Natural killer cell (primary cell): ENCODE measurements around the gene BCL2L2. TPM values are rescaled to one million over a fixed set of nuclear protein-coding genes. Genes with fewer than 3 reads are reported as not detected.

Experiments used
- ATAC-seq, 3 donors: fragments of 150-1000 bp in 2 of 3; fragments of 200-7000 bp in 1 of 3; cut with Tn5 transposase; 1 replicate in 1 of 3; 2 replicates in 2 of 3; pipeline ENCODE4 v1.10.0; 2021; ENCODE audit warnings: mild to moderate bottlenecking in 2 of 3, moderate library complexity in 2 of 3
- DNase-seq, 2 donors: peaks; one replicate each; pipeline versions ENCODE4 v3.0.0 to v3.0.0-alpha.2; 2013 to 2021; ENCODE audit warnings: mixed read lengths in 1 of 2
- H3K27ac ChIP-seq: one replicate; pipeline ENCODE4 v1.5.1; 2013; ENCODE audit warnings: mild to moderate bottlenecking, low read length
- H3K27me3 ChIP-seq: one replicate; pipeline ENCODE4 v1.6.1; 2013; ENCODE audit warnings: low read length; ENCODE audit not compliant: control insufficient read depth, insufficient read depth
- H3K36me3 ChIP-seq: one replicate; pipeline ENCODE4 v1.6.1; 2013; ENCODE audit warnings: low read length; ENCODE audit not compliant: control insufficient read depth, insufficient read depth
- H3K4me1 ChIP-seq: one replicate; pipeline ENCODE4 v1.6.1; 2013; ENCODE audit warnings: low read length; ENCODE audit not compliant: control insufficient read depth, insufficient read depth
- H3K4me3 ChIP-seq: one replicate; pipeline ENCODE4 v1.5.1; 2013; ENCODE audit warnings: low read length
- H3K9me3 ChIP-seq: one replicate; pipeline ENCODE4 v1.6.1; 2013; ENCODE audit warnings: low read length; ENCODE audit not compliant: control insufficient read depth, insufficient read depth
- H3K27ac Mint-ChIP-seq, 2 donors: one replicate each; pipeline ENCODE4 v1.8.0; 2022; ENCODE audit warnings: mild to moderate bottlenecking in 2 of 2, mixed read lengths in 2 of 2, moderate library complexity in 1 of 2
- H3K27me3 Mint-ChIP-seq, 2 donors: one replicate each; pipeline ENCODE4 v1.8.0; 2022; ENCODE audit warnings: low read depth in 2 of 2, mixed read lengths in 2 of 2
- H3K36me3 Mint-ChIP-seq: one replicate; pipeline ENCODE4 v1.8.0; 2022; ENCODE audit warnings: mixed read lengths
- H3K4me1 Mint-ChIP-seq, 2 donors: one replicate each; pipeline ENCODE4 v1.8.0; 2022; ENCODE audit warnings: mixed read lengths in 2 of 2
- H3K4me3 Mint-ChIP-seq: one replicate; pipeline ENCODE4 v1.8.0; 2022; ENCODE audit warnings: mild to moderate bottlenecking, moderate library complexity, mixed read lengths
- H3K9me3 Mint-ChIP-seq, 2 donors: one replicate each; pipeline ENCODE4 v1.8.0; 2022; ENCODE audit warnings: mixed read lengths in 2 of 2
- WGBS: methylation state at CpG from one replicate; pipeline ENCODE4 v1.1.7; 2013; ENCODE audit warnings: missing lambda C conversion rate; ENCODE audit not compliant: insufficient coverage; 5-methylcytosine and 5-hydroxymethylcytosine counted together
- intact Hi-C: fragments of 100-400 bp; cut with micrococcal nuclease; formaldehyde crosslinking; loops from one replicate; pipeline ENCODE4 v1.14.2; 2022
- total RNA-seq, 4 donors: library from RNA; stranded (reverse); fragments of 120-200 nt in 1 of 4; gene quantifications; one replicate each; pipeline versions ENCODE4 v1.2.3 to v1.2.4, GENCODE V29; 2013 to 2022
- TF ChIP-seq, protein P1 (sequence below): fragments of 200-600 bp; IDR thresholded peaks from one replicate; pipeline ENCODE4 v1.8.0; 2022; ENCODE audit warnings: antibody characterized with exemption

BCL2L2 gene
- total RNA-seq, 3 donors from 2014 or later (not counting 1 experiment from before 2014, with no cell fraction given) = 13.8 to 25.3 (median 14.4) TPM

DNA sequence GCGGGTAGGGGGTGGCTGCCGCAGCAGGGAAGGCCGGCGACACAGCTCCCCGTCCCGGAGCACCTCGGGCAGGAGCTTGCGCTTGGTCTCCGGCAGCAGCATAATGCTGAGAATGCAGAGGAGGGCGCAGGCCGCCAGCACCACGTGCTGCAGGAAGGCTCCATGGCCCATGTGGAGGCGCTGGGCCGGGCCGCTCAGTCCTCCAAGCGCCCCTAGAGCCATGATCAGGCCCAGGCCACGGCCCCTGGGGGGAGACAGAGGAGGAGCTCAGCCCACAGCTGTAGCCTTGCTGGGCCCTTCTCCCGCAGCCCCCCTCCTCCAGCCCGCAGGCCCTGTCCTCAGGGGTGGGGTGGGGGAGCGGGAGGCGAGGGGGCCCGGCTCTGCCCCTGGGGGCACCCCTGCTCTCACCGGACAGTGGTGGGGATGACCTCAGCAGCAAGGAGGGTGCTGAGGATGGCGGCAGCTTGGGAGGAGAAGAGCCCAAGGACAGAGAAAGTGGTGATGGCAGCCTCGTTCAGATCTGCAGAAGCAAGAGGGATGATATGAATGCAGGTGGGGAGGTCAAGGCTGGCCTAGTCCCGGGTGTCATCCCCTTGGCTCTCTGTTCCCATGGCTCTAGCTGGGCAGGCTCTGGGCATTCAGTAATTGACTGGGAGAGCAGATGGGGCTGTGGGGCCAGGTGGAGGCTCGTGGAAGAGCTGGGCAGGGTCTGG lies 40.2 kb downstream of the BCL2L2 start:
- TF ChIP-seq, protein P1, sequence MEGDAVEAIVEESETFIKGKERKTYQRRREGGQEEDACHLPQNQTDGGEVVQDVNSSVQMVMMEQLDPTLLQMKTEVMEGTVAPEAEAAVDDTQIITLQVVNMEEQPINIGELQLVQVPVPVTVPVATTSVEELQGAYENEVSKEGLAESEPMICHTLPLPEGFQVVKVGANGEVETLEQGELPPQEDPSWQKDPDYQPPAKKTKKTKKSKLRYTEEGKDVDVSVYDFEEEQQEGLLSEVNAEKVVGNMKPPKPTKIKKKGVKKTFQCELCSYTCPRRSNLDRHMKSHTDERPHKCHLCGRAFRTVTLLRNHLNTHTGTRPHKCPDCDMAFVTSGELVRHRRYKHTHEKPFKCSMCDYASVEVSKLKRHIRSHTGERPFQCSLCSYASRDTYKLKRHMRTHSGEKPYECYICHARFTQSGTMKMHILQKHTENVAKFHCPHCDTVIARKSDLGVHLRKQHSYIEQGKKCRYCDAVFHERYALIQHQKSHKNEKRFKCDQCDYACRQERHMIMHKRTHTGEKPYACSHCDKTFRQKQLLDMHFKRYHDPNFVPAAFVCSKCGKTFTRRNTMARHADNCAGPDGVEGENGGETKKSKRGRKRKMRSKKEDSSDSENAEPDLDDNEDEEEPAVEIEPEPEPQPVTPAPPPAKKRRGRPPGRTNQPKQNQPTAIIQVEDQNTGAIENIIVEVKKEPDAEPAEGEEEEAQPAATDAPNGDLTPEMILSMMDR = no peak
- no peaks in the 10 kb centered on the region for H3K9me3 ChIP-seq
- no peak overlapping the region for H3K4me3 ChIP-seq
- peaks cover 32 to 36% of the 10 kb centered on the region in 2 donors for H3K27me3 Mint-ChIP-seq
- H3K27ac ChIP-seq = no peak overlapping the region
- H3K4me1 ChIP-seq = peaks cover 1% of the 10 kb centered on the region
- H3K27ac Mint-ChIP-seq = no peak overlapping the region
- H3K4me3 Mint-ChIP-seq = no peak overlapping the region
- WGBS = 92% methylated on average over 27 of the region's 27 CpGs
- no peaks in the 10 kb centered on the region for H3K36me3 ChIP-seq
- no peaks in the 10 kb centered on the region for H3K36me3 Mint-ChIP-seq
- H3K4me1 Mint-ChIP-seq = peaks cover 0 to 7% of the 10 kb centered on the region in 2 donors
- peaks cover 11% of the 10 kb centered on the region for H3K27me3 ChIP-seq
- ATAC-seq = no peak
- intact Hi-C loops = no loop called here
- DNase-seq = no peak
- H3K9me3 Mint-ChIP-seq = no peaks in the 10 kb centered on the region

DNA sequence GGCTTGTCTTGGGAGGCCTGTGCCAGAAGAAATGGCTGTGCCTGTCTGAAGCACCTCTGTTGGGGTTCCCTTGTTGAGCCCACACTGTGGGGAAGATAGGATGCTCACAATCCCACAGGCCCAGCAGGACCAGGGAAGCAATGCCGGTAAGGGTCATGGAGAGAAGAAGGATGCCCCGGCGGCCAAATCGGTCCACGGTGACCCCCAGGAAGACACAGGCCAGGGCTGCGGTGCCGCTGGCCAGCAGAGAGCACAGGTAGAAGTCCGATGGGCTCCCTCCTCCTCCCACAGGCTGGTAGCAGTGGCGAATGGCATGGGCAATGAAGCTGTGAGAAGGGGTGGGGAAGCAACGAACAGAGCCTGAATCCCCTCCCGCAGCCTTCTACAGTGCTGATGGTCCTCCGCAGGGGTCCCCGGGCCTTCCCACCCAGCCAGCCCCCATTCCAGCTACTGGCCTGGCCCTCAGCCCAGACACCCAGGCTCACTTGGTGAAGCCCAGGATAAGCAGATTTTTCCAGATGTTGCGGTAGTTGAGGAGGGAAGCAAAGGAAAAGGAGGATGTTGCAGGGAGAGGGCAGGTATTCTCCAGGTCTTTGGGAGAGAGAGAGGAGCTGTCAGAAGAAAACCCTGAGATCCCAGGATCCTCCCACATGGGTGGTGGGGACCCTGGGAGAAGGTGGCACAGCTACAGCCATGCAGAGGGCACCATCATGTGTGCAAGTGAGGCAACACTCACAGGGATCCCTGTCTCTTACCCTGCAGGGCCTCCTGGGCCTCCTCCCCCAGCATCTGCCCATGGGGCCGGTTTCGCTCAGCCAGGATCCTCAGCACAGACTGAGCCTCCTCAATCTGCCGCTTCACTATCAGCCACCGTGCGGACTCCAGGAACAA lies 41.0 kb downstream of the BCL2L2 start:
- WGBS = 95% methylated on average over 19 of the region's 19 CpGs
- Mint-ChIP-seq H3K4me1 (peaks cover 0 to 7% of the 10 kb centered on the region in 2 donors), H3K9me3 (no peaks in the 10 kb centered on the region), H3K27me3 (peaks cover 32% of the 10 kb centered on the region in 2 donors), H3K27ac (no peak overlapping the region), H3K4me3 (no peak overlapping the region), H3K36me3 (no peaks in the 10 kb centered on the region)
- Histone ChIP-seq H3K9me3 (no peaks in the 10 kb centered on the region), H3K4me1 (peaks cover 9% of the 10 kb centered on the region), H3K36me3 (no peaks in the 10 kb centered on the region), H3K4me3 (no peak overlapping the region), H3K27ac (no peak overlapping the region), H3K27me3 (peaks cover 13% of the 10 kb centered on the region)
- no peak for ATAC-seq
- TF ChIP-seq, protein P1 = no peak
- no peak for DNase-seq
- intact Hi-C loops = no loop called here

DNA sequence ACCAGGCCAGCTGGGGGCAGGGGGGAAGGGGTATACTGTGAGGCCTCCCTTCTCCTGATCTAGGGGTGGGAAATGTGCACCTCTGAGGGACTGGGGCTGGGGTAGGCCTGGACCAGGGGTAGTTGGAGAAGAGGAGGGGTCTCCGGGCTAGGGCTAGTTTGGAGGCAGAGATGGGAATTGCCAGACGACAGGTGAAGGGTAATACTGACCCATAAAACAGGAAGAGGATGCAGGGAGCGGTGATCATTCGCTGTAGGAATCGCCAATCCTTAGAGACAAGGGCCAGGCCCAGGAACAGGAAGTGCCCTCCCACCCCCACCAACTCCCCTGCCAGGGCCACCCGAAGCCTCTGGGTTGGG lies 41.6 kb downstream of the BCL2L2 start:
- Histone ChIP-seq H3K4me3 (no peak overlapping the region), H3K4me1 (peaks cover 12% of the 10 kb centered on the region), H3K36me3 (no peaks in the 10 kb centered on the region), H3K27ac (no peak overlapping the region), H3K27me3 (peaks cover 16% of the 10 kb centered on the region), H3K9me3 (no peaks in the 10 kb centered on the region)
- no peak overlapping the region for H3K4me3 Mint-ChIP-seq
- intact Hi-C loops = no loop called here
- ATAC-seq (no peak), DNase-seq (no peak)
- TF ChIP-seq, protein P1 = no peak
- peaks cover 33 to 34% of the 10 kb centered on the region in 2 donors for H3K27me3 Mint-ChIP-seq
- H3K4me1 Mint-ChIP-seq = peaks cover 6 to 12% of the 10 kb centered on the region in 2 donors
- no peaks in the 10 kb centered on the region for H3K9me3 Mint-ChIP-seq
- H3K36me3 Mint-ChIP-seq = no peaks in the 10 kb centered on the region
- 97% methylated on average over 6 of the region's 6 CpGs for WGBS
- no peak overlapping the region for H3K27ac Mint-ChIP-seq
